HG03469 (cell line): ENCODE data around the gene SERTAD3.
"Not testable (repeated sequence)": the region's sequence is repeated elsewhere in the genome, so short reads cannot be mapped to it uniquely, and the experiment has no call there.

ENCODE experiments used
- ATAC-seq: cut with Tn5 transposase; IDR thresholded peaks from one replicate; pipeline ENCODE4 v1.9.1; 2021; ENCODE audit warnings: mild to moderate bottlenecking, moderate library complexity, moderate number of reproducible peaks; ENCODE audit not compliant: unreplicated experiment

SERTAD3 gene

GRCh38 chr19:40458597-40458974 lies 14.5 kb upstream of the SERTAD3 start:
- ATAC-seq: no peak

GRCh38 chr19:40457953-40458596 lies 13.9 kb upstream of the SERTAD3 start:
- no peak for ATAC-seq

GRCh38 chr19:40457048-40457447 lies 12.9 kb upstream of the SERTAD3 start:
- no peak for ATAC-seq

GRCh38 chr19:40453943-40454342 lies 9.8 kb upstream of the SERTAD3 start:
- not testable (repeated sequence) for ATAC-seq

GRCh38 chr19:40453151-40453735 lies 9.1 kb upstream of the SERTAD3 start:
- ATAC-seq: no peak

- ATAC-seq: no peak
These were observed 7.9 kb upstream of the SERTAD3 start for GRCh38 chr19:40452016-40452415.

- ATAC-seq: no peak
These were observed 6.5 kb upstream of the SERTAD3 start for GRCh38 chr19:40450664-40451063.

- no peak for ATAC-seq
These were observed 5.4 kb upstream of the SERTAD3 start for GRCh38 chr19:40449506-40449905.

- no peak for ATAC-seq
These were observed 2.2 kb upstream of the SERTAD3 start for GRCh38 chr19:40446263-40446784.

- no peak for ATAC-seq
These were observed 1.7 kb upstream of the SERTAD3 start for GRCh38 chr19:40445780-40446262.

- no peak for ATAC-seq
These were observed 734 bp upstream of the SERTAD3 start for GRCh38 chr19:40444825-40445312.

GRCh38 chr19:40443131-40443999 lies 770 bp downstream of the SERTAD3 start:
- peak; percentile 48 for ATAC-seq

GRCh38 chr19:40442328-40443130 lies 1.6 kb downstream of the SERTAD3 start:
- no peak for ATAC-seq

- no peak for ATAC-seq
These were observed 2.3 kb downstream of the SERTAD3 start for GRCh38 chr19:40441719-40442253.

- ATAC-seq: no peak
These were observed 5.9 kb downstream of the SERTAD3 start for GRCh38 chr19:40438284-40438683.

GRCh38 chr19:40433391-40434216 lies 10.5 kb downstream of the SERTAD3 start:
- no peak for ATAC-seq

- ATAC-seq: not testable (repeated sequence)
These were observed 11.4 kb downstream of the SERTAD3 start for GRCh38 chr19:40432760-40433159.

GRCh38 chr19:40431698-40432097 lies 12.4 kb downstream of the SERTAD3 start:
- no peak for ATAC-seq

- ATAC-seq: not testable (repeated sequence)
These were observed 13.9 kb downstream of the SERTAD3 start for GRCh38 chr19:40430242-40430641.
